HG02852 (cell line): ENCODE results near the gene NSMF.
"Not testable (repeated sequence)": the region's sequence is repeated elsewhere in the genome, so short reads cannot be mapped to it uniquely, and the experiment has no call there.

Experiments
- ATAC-seq: cut with Tn5 transposase; IDR thresholded peaks from one replicate; pipeline ENCODE4 v1.9.1; 2021; ENCODE audit warnings: mild to moderate bottlenecking, moderate library complexity; ENCODE audit not compliant: unreplicated experiment

Gene NSMF

DNA sequence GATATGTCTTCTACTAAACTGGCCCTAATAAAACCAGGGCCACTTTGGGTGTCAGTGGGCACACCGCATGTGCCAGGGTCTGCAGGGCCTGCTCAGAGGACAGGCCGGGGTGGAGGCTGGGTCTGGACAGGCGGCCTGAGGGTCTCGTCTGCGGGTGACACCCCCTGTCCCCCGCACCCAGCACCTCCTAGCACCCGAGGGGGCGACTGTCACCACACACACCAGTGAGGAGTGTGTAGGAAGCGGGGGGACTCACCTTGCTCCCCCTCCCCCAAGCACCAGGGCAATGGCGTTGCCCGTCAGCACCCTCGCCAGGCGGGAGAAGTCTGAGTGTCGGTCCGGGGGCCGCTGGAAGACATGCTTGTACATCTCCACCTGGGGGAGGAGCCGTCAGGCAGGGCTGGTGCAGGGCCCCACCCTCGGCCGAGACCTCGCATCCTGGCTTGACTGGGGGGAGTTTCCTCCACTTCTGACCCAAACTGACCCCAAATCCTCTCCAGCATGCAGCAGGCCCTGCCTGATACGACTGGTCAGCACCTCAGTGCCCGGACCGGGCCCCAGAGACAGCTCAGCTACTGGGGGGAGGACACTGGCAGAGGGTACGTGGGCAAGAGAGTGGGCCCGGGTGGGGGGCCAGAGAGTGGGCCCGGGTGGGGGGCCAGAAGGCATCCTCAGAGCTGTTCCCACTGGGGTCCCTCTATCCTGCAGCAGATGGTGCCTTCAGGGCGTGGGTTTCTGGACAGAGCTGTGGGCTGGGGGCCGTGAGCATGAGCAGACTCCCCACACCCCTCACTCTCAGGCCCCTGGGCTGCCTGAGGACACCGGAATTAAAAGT is 18.9 kb upstream of the NSMF start:
- ATAC-seq = no peak

DNA sequence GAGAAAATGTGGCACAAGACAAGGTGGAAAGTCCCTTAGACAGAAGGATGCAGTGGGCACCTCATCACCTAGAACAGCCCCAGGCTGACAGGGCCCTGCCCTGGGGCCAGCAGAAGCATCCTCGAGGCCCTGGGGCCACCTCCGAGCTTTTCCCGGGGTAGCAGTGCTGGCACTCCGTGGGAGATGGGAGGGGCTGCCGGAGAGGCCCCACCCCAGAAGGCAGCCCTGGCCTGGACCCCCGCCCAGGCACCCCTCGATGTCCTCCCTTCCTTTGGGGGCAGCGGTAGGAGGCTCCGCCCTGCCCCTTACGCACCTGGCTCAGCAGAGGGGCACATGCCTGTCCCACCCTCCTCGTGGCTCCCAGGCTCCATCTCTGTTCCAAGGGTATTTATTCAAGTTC is 17.7 kb upstream of the NSMF start:
- no peak for ATAC-seq

DNA sequence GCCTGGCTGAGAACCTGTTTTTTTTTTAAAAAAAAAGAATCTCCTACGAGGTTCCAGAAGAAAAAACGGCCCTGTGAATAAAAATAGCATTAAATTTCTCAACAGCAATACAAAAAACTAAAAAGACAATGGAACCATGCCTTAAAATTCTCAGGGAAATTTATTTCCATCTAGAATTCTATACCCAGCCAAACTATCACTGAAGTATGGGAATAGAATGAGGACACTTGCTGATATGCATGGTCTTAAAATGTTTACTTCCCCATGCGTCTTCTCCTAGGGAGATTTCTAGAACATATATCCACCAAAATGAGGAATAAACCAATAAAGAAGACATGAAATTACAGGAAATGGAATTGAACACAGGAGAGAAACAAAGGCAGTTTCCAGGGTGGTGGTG is 16.5 kb upstream of the NSMF start:
- no peak for ATAC-seq

DNA sequence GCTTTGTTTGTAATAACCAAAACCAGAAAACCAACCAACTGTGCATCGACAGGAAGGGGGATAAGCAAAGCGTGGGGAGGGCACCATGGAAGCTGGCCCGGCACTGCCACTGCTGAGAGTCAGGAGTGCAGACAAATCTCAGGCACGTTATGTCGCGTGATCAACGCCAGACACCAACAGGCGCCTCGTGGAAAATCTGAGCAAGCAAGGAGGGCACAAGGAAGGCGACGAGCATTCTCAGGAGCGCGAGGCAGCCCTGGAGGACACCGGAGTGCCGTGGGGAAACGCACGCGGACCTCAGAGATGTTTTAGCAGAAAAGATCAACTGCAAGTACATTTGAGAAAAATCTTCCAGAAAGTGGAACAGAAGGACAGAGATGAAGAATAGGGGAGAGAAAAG is 15.1 kb upstream of the NSMF start:
- no peak for ATAC-seq

DNA sequence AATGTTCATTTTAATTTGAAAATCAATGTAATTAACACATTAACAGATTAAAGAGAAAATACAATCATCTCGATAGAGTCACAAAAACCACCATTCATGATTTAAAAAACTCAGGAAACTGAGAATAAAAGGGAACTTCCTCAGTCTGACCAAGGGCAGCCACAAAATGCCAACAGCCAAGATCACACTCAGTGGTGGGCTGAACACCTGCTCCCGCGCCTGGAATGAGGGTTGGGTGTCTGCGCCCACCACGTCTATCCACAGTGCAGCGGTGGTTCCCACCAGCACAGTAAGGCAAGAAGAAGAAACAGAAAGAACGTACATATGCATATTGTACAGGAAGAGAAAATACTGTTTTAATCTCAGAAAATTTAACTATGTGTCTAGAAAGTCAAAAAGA is 11.7 kb upstream of the NSMF start:
- no peak for ATAC-seq

DNA sequence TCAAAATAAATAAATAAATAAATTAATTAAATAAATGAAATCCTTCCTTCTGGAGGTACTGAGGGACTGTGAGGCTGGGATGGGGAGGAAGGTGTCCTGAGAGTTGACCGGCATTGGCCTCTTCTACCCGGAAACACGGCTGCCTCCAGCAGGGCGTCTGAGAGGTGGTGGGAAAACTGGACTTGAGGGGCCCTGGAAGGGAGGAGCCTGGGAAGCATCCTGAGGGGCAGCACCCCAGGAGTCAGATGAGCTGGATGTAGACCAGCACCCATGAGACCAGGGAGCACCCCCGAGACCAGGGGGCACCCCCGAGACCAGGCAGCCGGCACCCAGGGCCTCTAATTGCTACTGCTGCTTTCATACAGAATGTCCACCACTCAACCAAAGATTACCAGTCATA is 8.8 kb upstream of the NSMF start:
- ATAC-seq = no peak

DNA sequence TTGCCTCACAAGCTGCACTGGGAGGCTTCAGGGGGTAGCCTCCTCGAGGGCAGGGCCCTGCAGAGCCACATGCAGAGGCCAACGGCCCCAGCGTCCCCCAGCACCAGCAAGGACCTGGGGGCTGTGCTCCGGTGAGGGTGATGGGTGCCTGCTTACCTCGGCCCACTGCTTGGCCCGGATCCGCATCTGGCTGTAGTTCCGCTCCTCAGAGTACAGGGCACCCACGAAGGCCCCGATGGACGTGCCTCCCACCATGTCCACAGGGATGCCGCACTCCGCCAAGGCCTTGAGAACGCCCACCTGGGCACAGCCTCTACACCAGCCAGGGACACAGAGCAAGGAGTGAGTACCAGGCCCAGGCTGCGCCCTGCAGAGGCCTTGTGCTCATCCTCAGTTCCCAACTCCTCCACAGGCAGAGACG is 8.0 kb upstream of the NSMF start:
- ATAC-seq = no peak

DNA sequence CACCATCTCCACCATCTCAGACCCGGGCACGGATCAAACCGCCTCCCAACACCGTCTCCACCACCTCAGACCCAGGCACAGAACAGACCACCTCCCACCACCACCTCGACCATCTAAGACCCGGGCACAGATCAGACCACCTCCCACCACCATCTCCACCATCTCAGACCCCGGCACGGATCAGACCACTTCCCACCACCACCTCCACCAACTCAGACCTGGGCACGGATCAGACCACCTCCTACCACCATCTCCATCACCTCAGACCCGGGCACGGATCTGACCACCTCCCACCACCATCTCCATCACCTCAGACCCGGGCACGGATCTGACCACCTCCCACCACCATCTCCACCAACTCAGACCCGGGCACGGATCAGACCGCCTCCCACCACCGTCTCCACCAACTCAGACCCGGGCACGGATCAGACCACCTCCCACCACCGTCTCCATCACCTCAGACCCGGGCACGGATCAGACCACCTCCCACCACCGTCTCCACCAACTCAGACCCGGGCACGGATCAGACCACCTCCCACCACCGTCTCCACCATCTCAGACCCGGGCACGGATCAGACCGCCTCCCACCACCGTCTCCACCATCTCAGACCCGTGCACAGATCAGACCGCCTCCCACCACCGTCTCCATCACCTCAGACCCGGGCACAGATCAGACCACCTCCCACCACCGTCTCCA is 7.4 kb upstream of the NSMF start:
- not testable (repeated sequence) for ATAC-seq

DNA sequence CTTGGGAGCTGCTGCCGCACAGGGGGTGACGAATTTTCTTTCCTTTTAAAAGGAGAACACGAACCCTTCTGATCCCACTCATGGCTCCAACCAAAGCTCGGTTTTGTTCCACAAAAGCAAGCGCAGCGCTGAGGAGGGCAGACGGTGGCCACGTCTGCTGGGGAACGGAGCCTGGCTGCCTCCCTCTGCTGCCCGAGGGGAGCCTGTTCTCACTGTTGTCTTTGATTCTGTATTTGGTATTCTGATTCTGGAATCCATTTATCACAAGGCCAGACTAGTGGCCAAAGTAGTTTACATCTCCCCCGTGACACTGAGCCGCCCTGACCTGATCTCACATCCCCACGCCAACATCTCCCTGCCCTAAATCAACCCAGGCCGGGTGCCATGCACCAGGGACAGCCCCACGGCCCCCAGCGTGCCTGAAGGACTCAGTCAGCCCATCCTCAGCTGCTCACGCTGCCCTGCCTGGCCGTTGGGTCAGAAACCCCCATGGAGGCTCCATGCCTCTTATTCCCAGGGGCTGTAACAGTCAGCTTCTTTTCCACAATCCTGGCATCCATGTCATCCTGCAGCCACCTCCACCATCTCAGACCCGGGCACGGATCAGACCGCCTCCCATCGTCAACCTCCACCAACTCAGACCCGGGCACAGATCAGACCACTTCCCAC is 6.7 kb upstream of the NSMF start:
- ATAC-seq = no peak

DNA sequence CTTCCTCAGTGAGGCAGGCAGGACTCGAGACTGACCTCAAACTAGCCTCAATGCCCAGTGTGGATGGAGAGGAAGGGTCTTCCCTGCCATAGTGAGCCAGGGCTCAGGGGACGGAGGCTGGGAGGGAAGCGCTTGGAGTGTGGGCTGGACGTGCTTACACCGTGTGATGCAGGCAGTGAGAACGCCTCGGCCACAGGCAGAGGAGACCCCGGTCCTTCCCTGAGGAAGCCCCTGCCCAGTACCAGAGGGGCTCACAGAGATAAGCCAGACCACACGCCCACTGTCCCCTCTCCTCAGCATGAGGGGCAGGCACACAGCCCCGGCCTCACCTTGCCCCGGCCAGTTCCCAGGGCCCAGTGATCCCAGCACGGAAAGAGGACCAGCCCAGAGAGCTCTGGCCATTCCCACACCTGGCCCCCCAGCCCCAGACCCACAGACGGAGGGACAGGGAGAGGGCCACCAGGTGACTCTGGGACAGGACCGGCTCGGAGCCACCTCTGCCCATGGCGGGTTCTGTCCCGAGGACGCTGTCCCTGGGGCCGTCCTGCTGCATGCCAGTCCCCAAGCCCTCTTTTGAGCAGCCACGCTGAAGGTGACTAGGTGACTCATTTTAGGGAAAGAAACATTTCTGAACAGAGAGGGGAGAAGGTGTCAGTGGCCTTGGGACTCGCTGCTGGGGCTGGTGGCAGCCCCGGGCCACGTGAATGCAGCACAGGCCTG is 6.0 kb upstream of the NSMF start:
- ATAC-seq = no peak

DNA sequence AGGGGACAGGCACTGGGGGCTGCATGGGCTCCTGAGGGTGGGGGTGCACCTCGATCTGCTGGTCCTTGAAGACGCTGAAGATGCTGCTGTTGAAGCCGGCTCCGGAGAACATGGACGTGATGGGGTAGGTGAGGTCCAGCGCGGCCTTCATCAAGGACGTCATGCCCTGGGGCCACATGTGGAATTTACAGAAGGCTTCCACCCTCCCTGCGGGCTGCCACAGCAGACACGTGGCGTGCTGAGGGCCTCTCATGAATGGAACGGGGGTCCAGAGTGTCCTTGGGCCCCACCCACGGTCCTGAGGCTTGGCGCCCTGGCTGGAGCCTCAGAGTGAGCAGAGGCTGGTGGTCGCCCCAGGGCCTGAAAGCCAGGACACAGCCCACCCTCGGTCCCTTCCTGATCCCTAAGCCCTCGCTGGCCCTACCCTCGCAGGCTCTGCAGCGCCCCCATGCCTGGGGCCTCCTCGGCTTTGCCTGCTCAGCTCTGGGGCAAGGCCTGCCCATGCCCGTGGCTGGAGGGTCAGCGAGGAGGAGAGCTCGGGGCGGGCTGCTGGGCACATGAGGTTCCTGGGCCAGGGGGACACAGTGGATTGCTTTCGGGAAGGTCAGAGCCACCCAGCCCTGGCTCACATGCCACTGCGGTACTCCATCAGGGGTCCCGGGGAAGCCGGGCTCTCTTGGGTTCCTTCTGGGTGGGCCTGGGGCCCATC is 5.3 kb upstream of the NSMF start:
- ATAC-seq = no peak

DNA sequence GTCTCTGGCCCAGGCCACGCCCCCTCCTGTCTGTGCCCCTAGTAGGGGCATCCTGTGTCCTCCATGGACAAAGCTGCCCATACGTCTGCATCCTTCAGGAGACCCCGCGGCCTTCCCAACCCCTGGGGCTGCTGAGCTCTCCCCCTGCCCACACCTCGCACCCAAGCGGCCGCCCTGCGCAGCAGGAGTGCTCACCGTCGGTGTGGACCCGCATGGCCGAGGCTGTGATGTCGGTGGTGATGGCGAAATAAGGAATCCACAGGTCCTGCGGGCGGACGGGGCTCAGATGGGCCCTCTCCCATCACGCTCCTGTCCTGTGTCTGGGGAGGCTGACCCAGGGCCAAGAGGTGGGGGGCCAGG is 4.8 kb upstream of the NSMF start:
- ATAC-seq = no peak

DNA sequence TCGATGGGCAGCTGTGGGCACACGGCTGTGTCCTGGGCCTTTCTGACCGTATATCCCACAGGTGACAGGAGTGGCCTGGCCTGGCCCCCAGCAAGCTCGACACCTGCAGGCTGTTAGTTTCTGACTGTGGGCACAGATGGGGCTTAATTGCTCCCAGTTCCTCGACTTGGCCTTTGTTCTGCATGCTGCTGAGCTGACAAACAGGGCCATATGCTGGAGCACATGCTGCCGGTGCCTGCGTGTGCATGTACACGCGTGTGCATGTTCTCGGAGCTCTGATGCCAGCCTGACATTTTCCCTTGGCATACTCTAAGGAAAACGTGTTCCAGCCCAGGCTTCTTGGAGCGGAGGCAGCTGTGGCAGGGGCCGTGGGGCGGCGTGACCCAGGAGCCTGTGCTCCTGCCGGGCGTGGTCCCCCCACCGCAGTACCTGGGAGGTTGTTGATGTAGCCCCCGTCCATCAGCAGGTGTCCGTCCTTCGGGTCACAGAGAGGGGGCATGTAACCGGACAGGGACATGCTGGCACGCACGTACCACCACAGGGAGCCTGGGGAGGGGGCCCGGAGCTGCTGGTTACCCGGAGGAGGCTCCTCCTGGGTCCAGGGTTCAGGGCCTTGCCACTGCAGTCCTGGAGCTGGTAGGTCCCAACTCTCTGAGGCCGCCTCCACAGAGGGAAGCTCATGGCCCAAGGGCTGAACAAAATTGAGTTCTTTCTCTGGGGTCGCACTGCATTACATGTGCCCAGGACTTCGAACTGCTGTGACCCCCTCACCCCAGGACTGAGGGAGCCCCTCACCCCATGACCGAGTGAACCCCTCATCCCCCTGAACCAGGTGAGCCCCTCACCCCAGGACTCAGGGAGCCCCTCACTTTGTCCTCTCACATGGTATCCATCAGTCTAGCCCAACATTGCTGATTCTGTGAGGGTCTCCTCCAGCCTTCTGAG is 4.1 kb upstream of the NSMF start:
- ATAC-seq = no peak

DNA sequence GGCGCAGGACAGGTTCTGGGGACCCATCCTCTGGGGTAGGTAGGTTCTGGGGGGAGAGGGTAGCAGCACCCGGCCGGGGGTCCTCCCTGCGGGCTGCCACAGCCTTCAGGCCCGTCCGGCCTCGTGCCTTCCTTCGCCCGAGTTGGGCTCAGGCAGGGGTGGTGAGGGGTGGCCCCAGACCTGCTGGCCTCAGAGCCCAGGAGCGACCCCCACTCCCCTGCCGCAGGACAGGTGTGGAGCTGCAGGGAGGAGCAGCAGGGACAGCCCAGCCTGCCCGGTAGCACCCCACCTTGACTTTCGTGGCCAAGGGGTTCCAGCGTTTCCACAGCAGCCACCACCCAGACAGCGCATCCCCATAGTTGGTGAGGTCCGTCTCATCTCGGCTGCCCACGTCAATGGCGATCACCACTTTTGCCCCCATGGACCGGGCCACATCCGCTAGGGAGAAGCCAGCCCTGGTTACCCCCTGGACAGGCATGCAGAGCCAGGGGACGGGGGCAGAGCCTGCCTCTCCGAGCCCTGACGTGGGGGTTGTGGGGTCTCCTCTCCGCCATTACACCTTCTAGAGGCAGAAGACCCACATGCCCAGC is 3.4 kb upstream of the NSMF start:
- ATAC-seq = no peak

DNA sequence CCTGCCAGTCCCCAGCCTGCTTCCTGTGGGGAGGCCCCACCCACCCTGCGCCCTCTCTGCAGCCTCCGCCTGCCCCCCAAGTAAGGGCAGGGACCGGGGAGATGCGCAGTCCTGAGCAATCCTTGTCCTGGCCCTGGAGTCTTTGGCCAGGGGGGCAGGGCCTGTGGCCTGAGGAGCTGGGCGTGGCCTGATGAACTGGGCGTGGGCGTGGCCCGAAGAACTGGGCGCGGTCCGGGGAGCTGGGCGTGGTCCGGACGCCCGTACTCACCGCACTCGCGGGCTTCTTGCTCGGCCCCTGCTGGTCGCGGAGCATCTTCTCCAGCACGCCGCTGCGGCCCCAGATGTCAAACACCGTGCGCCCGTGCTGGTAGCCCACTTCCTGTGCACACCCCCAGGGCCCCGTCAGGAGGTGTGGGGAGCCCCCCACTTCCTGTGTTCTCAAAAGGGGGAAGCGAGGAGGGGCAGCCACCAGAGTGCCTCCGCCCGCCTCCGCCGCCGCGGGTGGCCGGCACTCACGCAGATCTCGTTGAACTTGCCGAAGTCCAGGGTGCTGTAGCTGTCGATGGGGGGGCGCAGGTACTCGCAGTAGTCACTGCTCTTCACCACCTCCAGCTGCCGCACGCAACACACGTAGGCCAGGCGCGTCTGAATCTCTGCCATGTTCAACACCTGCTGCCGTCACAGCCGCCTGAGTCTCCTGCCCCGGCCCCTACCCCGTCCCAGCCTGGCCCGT is 2.7 kb upstream of the NSMF start:
- ATAC-seq = no peak

DNA sequence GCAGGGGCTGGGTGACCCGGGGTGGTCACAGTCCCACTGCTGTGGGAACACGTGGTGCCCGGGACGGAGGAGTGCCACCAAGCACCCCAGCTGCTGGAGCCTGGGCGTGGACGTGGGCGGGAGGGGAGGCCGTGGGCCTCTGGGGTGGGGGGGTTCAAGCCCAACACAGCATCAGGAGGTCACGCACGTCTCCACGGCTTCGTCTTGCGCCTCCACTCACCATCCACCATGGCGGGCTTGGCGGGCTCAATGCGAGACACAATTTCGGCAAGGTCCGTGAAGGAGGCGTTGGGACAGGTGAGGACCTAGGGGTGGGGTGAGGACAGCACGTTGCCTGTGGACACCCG is 2.2 kb upstream of the NSMF start:
- no peak for ATAC-seq

DNA sequence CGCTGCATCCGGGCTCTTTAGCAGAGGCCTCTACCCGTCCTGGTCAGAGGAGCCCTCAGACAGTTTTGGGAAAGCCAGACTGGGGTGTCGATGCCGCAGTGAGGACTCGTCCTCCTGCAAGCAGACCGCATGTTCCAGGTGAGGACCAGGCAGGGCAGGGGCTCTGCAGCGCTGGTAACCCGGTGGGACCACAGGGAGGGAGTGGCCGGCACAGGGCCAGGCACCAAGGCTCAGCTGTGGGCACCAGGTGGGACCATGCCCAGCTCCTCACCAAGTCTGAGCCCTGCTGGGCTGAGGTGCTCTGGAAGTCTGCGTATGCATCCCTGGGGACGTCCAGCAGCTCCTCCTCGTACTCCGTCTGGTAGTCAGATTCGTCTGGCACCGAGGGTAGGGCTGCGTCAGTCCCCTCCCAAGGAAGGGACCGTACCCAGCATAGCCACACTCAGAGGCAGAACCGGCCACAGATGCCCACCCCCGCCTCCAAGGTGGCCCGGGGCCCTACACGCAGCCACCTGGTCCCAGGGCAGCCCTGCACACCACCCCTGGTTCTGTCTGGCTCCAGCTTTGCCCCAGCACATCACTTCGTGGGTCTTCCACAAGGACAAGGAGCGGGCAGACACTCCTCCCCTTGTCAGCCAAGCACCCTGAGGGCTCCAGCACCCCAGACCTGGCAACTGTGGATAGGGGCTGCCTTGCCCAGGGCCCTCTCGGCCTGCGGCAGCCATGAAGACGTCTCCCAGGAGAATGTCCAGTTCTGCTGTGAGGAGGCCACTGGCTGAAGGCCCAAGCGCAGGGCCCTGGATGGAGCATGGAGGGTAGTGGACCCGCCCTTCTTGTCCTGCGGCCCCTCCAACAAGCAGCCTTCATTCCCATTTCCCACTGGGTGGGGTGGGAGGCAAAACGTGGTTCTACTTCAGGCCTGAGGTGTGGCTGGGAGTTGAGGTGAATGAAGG is 1.5 kb upstream of the NSMF start:
- no peak for ATAC-seq
